Transverse colon (tissue), 3 donors: Measurements from ENCODE around the gene HDAC4.

ENCODE experiments used
- CTCF ChIP-seq, 5 experiments: fragments of 200-600 bp in 3 of 5; fragments of 450-650 bp in 2 of 5; sonication (generic) in 3 of 5; IDR thresholded peaks; 1 replicate in 2 of 5; 2 replicates in 3 of 5; pipeline ENCODE4 v1.5.1; 2016 to 2017; ENCODE audit warnings: antibody characterized with exemption in 5 of 5, inconsistent platforms in 3 of 5, mild to moderate bottlenecking in 2 of 5, moderate library complexity in 1 of 5
- POLR2A ChIP-seq: fragments of 450-650 bp; IDR thresholded peaks from one replicate; pipeline ENCODE4 v1.6.1; 2016; ENCODE audit warnings: antibody characterized with exemption, mild to moderate bottlenecking, moderate library complexity

- TF ChIP-seq CTCF (IDR thresholded peaks at IDR 0.05) = no peak
- no peak for TF ChIP-seq POLR2A
Observed at GRCh38 chr2:239111401-239112100, 289.3 kb downstream of the HDAC4 start.
